SU-DHL-6 (cell line): ENCODE measurements around the gene RAB38.

ENCODE experiments used
- H2AFZ ChIP-seq: fragments of 200-600 bp; sonication (generic); 2 replicates; pipeline ENCODE4 v1.6.1; 2014; ENCODE audit warnings: low read depth, mild to moderate bottlenecking, moderate library complexity, mixed read lengths, antibody characterized with exemption, low read length; ENCODE audit not compliant: severe bottlenecking
- H3F3A ChIP-seq: fragments of 200-600 bp; shearing (Covaris generic); 2 replicates; pipeline ENCODE4 v1.6.0; 2016; ENCODE audit warnings: antibody characterized with exemption, mild to moderate bottlenecking; ENCODE audit not compliant: insufficient read depth
- H3K27ac ChIP-seq: fragments of 200-600 bp; sonication (generic); 2 replicates; pipeline ENCODE4 v1.5.1; 2016; ENCODE audit warnings: low read depth, mild to moderate bottlenecking, low read length, moderate library complexity, mixed read lengths
- H3K27me3 ChIP-seq: fragments of 200-600 bp; sonication (generic), shearing (Covaris generic); 2 replicates; pipeline ENCODE4 v1.6.0; 2014; ENCODE audit warnings: mild to moderate bottlenecking, low read length
- H3K36me3 ChIP-seq: fragments of 200-600 bp; sonication (generic); 2 replicates; pipeline ENCODE4 v1.6.1; 2014; ENCODE audit warnings: mild to moderate bottlenecking, low read length, mixed read lengths
- H3K4me2 ChIP-seq: fragments of 300-600, 200-600 bp; shearing (Covaris generic), sonication (generic); 2 replicates; pipeline ENCODE4 v1.6.0; 2014; ENCODE audit warnings: low read length, low read depth, mild to moderate bottlenecking; ENCODE audit not compliant: poor library complexity, severe bottlenecking
- H3K4me3 ChIP-seq: fragments of 200-600 bp; sonication (generic); 2 replicates; pipeline ENCODE4 v1.5.1; 2014; ENCODE audit warnings: antibody characterized with exemption, low read length, mild to moderate bottlenecking, mixed read lengths; ENCODE audit not compliant: insufficient read depth, poor library complexity, severe bottlenecking
- H3K79me2 ChIP-seq: fragments of 200-600 bp; sonication (generic); 2 replicates; pipeline ENCODE4 v1.6.1; 2014; ENCODE audit warnings: mild to moderate bottlenecking, low read length, moderate library complexity; ENCODE audit not compliant: insufficient read depth
- H3K9ac ChIP-seq: fragments of 200-600 bp; sonication (generic); 2 replicates; pipeline ENCODE4 v1.7.0; 2014; ENCODE audit warnings: mild to moderate bottlenecking, low read length
- H3K9me2 ChIP-seq: fragments of 200-600 bp; sonication (generic); replicated peaks from 2 replicates; pipeline ENCODE4 v1.6.1; 2014; ENCODE audit warnings: low read length; ENCODE audit not compliant: insufficient read depth
- H3K9me3 ChIP-seq: fragments of 200-600 bp; sonication (generic); 2 replicates; pipeline ENCODE4 v1.6.1; 2014; ENCODE audit warnings: low read length, mixed read lengths; ENCODE audit not compliant: insufficient read depth
- H4K20me1 ChIP-seq: fragments of 200-600 bp; sonication (generic); 2 replicates; pipeline ENCODE4 v1.6.1; 2014; ENCODE audit warnings: low read depth, mild to moderate bottlenecking, antibody characterized with exemption, low read length, moderate library complexity, mixed read lengths
- CTCF ChIP-seq: fragments of 200-600 bp; sonication (generic); IDR thresholded peaks from one replicate; pipeline ENCODE4 v1.5.1; 2017; ENCODE audit warnings: antibody characterized with exemption, mild to moderate bottlenecking, low read length, moderate library complexity; ENCODE audit not compliant: insufficient read depth, poor library complexity, severe bottlenecking
- EZH2phosphoT487 ChIP-seq: fragments of 200-600 bp; sonication (generic), shearing (Covaris generic); conservative IDR thresholded peaks from 2 replicates; pipeline ENCODE4 v1.6.1; 2018; ENCODE audit warnings: mild to moderate bottlenecking, antibody characterized with exemption, low read length, moderate library complexity, mixed read lengths

RAB38 gene

DNA sequence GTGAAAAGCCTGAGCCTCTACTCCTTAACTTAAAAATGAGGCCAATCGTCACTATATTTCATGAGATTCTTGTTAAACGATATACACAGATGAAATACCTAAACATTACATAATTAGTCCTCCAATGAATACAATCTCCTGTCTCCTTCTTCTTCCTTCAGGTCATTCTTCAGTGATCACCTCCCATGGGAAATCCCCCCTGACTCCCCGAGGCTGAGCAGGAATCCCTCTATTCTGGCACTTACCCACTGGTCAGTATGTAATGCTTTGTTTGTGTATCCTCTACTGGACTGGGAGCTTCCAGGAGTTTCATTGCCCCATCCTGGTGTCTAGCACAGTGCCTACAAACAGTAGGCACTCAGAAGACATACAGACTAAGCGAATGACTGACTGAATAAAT lies 52.3 kb downstream of the RAB38 start:
- no peaks in the 10 kb centered on the region for H3K79me2 ChIP-seq
- no peaks in the 10 kb centered on the region for H3F3A ChIP-seq
- H4K20me1 ChIP-seq, result no peaks in the 10 kb centered on the region
- H3K27me3 ChIP-seq, result no peaks in the 10 kb centered on the region
- H3K27ac ChIP-seq, result no peak overlapping the region
- H3K9ac ChIP-seq, result no peak overlapping the region
- no peaks in the 10 kb centered on the region for H3K9me3 ChIP-seq
- no peak overlapping the region for H3K4me3 ChIP-seq
- H3K36me3 ChIP-seq, result no peaks in the 10 kb centered on the region
- no peak overlapping the region for H3K4me2 ChIP-seq
- TF ChIP-seq EZH2phosphoT487, result no peak
- no peak for TF ChIP-seq CTCF
- H3K9me2 ChIP-seq, result no peaks in the 10 kb centered on the region
- no peak overlapping the region for H2AFZ ChIP-seq

DNA sequence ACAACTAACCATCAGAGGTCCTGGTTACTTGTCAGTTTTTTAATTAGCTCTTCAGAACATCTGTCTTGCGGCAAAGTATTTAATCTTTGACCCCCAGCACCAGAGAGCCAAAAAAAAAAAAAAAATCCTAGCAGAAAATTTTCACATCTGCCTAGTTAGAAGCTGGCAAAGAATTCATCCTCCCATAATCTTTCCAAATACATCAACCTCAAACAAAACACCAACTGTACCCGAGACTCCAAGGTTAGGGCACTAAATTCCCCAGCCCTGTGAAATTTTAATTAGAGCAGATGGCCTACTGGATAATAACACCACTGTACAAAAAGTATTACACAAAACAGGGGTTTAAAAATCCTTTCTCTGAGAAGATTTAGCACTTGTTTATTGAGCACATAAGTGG lies 55.7 kb downstream of the RAB38 start:
- H3K9me3 ChIP-seq, result no peaks in the 10 kb centered on the region
- no peaks in the 10 kb centered on the region for H3K27me3 ChIP-seq
- H3K36me3 ChIP-seq, result no peaks in the 10 kb centered on the region
- no peaks in the 10 kb centered on the region for H4K20me1 ChIP-seq
- H3K4me3 ChIP-seq, result no peak overlapping the region
- H3K79me2 ChIP-seq, result no peaks in the 10 kb centered on the region
- no peak overlapping the region for H3K9ac ChIP-seq
- no peak overlapping the region for H2AFZ ChIP-seq
- H3K4me2 ChIP-seq, result no peak overlapping the region
- H3K27ac ChIP-seq, result no peak overlapping the region
- H3K9me2 ChIP-seq, result no peaks in the 10 kb centered on the region
- no peaks in the 10 kb centered on the region for H3F3A ChIP-seq
- TF ChIP-seq CTCF, result no peak
- no peak for TF ChIP-seq EZH2phosphoT487

DNA sequence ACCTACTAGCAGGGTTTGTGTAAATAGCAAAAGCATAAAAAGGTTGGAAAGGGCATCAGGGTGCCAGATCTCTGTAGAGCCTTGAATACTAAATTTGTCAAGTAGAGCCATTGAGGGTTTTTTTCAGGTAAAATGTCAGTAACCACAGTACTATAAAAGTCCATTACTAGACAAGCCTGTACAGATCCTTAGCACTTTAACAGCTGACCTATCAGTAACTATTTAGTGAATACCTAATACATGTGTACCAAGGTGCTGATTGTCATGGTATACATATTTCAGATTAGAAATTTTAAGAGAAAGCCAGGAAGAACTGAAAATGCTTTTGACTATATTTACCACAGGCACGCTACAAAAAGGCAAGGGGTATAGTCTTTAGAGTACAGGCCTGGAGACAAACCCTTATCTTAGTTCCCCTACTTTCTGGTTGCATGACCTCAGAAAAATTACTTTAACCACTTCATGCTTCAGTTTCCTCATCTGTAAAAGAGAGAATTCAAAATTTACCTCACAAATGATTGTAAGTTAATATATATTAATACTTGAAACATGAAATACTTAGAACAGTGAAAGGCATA lies 57.9 kb downstream of the RAB38 start:
- no peaks in the 10 kb centered on the region for H3K79me2 ChIP-seq
- no peaks in the 10 kb centered on the region for H3K36me3 ChIP-seq
- H3K9me2 ChIP-seq, result no peaks in the 10 kb centered on the region
- no peak overlapping the region for H3K4me2 ChIP-seq
- no peak overlapping the region for H3K27ac ChIP-seq
- H4K20me1 ChIP-seq, result no peaks in the 10 kb centered on the region
- no peak overlapping the region for H3K4me3 ChIP-seq
- H3K9ac ChIP-seq, result no peak overlapping the region
- H3K9me3 ChIP-seq, result no peaks in the 10 kb centered on the region
- H3K27me3 ChIP-seq, result no peaks in the 10 kb centered on the region
- TF ChIP-seq CTCF (no peak), EZH2phosphoT487 (no peak)
- no peaks in the 10 kb centered on the region for H3F3A ChIP-seq
- H2AFZ ChIP-seq, result no peak overlapping the region
